Measurements from ENCODE around the gene GBX2. TPM values are rescaled to one million over a fixed set of nuclear protein-coding genes. Genes with fewer than 3 reads are reported as not detected.

Gene GBX2
- total RNA-seq, 4 donors from 2014 or later, result not detected

DNA sequence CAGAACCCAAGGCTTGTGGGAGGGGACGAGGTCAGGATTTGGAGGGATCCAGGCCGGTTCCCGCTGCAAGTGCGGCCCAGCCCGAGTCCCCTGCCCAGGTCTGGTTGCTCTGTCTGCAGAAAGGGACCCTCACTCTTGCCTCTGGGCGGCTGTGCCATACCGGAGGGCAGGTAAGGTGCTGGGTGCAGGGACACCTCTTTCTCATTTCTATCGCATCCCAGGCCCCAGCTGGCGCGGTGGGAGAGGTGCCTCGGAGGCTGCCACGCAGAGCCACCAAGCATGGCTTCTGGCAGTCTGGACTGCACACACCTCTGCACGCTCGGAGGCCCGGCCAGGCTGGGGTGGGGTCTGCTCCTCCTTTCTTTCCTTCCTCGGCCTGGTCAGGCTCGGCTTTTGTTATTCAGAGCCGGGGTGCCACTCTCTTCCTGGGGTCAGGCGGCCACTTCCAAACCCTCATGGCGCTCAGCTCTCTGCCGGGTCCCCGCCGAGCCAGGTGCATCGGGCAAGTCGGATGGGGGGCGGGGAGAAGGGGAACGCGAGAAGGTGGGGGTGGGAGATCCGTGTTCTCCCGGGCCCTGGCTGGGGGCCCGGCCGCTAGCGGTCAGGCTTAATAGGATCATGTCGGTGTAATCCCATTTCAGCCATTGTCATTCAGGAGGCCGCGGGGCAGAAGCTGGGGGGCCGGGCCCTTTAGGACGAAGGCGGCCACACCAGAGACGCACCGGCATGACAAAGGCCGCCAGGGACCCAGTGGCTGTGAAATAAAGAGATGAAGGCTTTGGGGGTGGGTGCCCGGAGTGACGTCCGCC lies 9.0 kb downstream of the GBX2 start:
- no peaks in the 10 kb centered on the region for H3K9me3 ChIP-seq
- H3K4me1 ChIP-seq, result peaks cover 0 to 9% of the 10 kb centered on the region in 2 donors
- intact Hi-C loops (cut with DNase I; ENCODE audit: low total_unique reads), result no loop called here
- H3K27me3 ChIP-seq, result peaks cover 5 to 39% of the 10 kb centered on the region in 2 donors
- H3K36me3 ChIP-seq, result no peaks in the 10 kb centered on the region
- TF ChIP-seq POLR2A (IDR thresholded peaks at IDR 0.05), result no peak
- TF ChIP-seq, protein P1, sequence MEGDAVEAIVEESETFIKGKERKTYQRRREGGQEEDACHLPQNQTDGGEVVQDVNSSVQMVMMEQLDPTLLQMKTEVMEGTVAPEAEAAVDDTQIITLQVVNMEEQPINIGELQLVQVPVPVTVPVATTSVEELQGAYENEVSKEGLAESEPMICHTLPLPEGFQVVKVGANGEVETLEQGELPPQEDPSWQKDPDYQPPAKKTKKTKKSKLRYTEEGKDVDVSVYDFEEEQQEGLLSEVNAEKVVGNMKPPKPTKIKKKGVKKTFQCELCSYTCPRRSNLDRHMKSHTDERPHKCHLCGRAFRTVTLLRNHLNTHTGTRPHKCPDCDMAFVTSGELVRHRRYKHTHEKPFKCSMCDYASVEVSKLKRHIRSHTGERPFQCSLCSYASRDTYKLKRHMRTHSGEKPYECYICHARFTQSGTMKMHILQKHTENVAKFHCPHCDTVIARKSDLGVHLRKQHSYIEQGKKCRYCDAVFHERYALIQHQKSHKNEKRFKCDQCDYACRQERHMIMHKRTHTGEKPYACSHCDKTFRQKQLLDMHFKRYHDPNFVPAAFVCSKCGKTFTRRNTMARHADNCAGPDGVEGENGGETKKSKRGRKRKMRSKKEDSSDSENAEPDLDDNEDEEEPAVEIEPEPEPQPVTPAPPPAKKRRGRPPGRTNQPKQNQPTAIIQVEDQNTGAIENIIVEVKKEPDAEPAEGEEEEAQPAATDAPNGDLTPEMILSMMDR (IDR thresholded peaks at IDR 0.05), result no peak
- H3K27ac ChIP-seq, result no peak overlapping the region
- H3K4me3 ChIP-seq, result no peak overlapping the region
- no peak for DNase-seq

DNA sequence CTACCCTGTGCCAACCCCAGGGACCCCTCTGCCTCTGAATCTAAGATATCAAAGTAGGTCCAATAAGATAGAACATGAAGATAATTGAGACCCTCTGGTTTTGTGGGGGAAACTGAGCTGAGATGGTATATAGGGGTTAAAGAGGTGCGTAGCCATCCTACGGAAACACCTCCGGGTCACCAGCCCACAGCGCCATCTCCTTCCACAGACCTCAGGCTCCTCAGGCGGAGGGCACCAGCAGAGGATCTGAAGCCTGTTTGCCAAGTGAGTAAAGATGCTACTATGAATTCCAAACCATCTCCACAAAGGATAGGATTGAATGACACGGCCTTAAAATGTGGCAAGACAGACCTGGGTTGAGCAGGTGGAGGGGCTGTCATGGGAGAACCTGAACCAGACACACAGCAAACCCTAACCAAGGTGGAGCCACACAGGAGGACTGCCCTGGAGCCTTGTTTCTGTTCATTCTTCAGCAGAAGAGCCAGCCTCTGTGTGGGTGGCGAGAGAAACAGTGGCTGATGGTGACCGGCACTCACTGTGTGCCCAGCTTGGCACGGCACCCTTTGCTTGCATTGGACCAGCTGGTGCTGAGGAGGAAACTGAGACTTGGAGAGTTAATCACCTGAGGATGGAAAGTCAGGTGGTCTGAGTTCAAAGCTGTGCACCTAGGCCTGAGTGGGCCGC lies 10.2 kb downstream of the GBX2 start:
- H3K36me3 ChIP-seq, result no peaks in the 10 kb centered on the region
- no peak overlapping the region for H3K27ac ChIP-seq
- intact Hi-C loops (cut with DNase I; ENCODE audit: low total_unique reads), result no loop called here
- H3K4me1 ChIP-seq, result no peaks in the 10 kb centered on the region
- H3K27me3 ChIP-seq, result peaks cover 0 to 34% of the 10 kb centered on the region in 2 donors
- no peaks in the 10 kb centered on the region for H3K9me3 ChIP-seq
- no peak for DNase-seq
- H3K4me3 ChIP-seq, result no peak overlapping the region
- TF ChIP-seq POLR2A (IDR thresholded peaks at IDR 0.05), result no peak
- TF ChIP-seq, protein P1 (IDR thresholded peaks at IDR 0.05), result no peak

DNA sequence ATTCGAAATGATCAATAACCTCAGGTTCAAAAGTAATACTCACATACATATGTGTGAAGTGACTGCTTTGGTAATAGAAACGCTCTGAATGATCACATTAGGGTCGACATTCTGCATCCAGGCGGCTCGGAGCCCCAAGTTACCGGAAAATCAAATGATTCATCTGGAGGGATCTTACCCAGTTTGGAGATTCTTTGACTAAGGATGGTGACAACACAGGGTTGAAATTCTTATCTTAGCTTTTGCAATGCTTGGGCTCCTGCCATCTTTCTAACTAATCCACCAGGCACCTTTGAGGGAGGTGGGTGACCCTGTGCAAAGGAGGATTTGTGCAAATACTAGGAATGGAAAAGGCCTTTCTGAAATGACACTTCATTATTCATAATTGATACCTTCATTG lies 10.8 kb downstream of the GBX2 start:
- DNase-seq, result no peak
- intact Hi-C loops (cut with DNase I; ENCODE audit: low total_unique reads), result no loop called here
- peaks cover 0 to 30% of the 10 kb centered on the region in 2 donors for H3K27me3 ChIP-seq

DNA sequence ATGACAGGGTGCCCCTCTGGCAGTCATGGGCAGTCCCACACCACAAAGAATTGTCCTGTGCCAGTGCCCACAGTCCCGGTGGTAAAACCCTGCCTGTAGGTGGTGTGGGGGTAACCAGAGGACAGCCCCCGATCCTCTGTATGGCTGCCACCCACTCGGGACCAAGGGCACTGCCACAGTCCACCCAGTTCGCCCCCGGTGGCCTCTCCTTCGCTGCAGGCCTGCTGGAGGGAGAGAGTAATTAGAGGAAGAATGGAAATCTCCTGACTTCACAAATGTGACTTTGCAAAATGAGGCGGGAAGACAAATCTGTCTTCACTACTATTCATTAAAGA lies 11.4 kb downstream of the GBX2 start:
- intact Hi-C loops (cut with DNase I; ENCODE audit: low total_unique reads), result no loop called here
- no peak overlapping the region for H3K4me3 ChIP-seq
- no peak overlapping the region for H3K27ac ChIP-seq
- no peaks in the 10 kb centered on the region for H3K9me3 ChIP-seq
- H3K4me1 ChIP-seq, result no peaks in the 10 kb centered on the region
- no peak for TF ChIP-seq POLR2A (IDR thresholded peaks at IDR 0.05)
- TF ChIP-seq, protein P1 (IDR thresholded peaks at IDR 0.05), result no peak
- peaks cover 0 to 24% of the 10 kb centered on the region in 2 donors for H3K27me3 ChIP-seq
- DNase-seq, result no peak
- no peaks in the 10 kb centered on the region for H3K36me3 ChIP-seq

More for the DNA sequence above, 10.8 kb downstream of the GBX2 start:
- Histone ChIP-seq H3K36me3 (no peaks in the 10 kb centered on the region), H3K27ac (no peak overlapping the region), H3K9me3 (no peaks in the 10 kb centered on the region), H3K4me3 (no peak overlapping the region), H3K4me1 (no peaks in the 10 kb centered on the region)
- TF ChIP-seq POLR2A (IDR thresholded peaks at IDR 0.05), result no peak
- TF ChIP-seq, protein P1 (IDR thresholded peaks at IDR 0.05), result no peak

All from uterus (tissue), 4 donors.